Stimulated activated CD4-positive, alpha-beta T cell treated with anti-CD3 and anti-CD28 coated beads, Interleukin-1b, Interleukin-23, amount 100 ng/mL, for 4 hours (primary cell): Measurements from ENCODE around the gene PPP1R14B.
A peak's percentile ranks its signal among the peaks of the same experiment; 100 is the strongest.

Experiments used
- DNase-seq, 2 donors: peaks; one replicate each; pipeline ENCODE4 v3.0.0-alpha.2; 2020; ENCODE audit warnings: low read depth in 2 of 2

Gene PPP1R14B

DNA sequence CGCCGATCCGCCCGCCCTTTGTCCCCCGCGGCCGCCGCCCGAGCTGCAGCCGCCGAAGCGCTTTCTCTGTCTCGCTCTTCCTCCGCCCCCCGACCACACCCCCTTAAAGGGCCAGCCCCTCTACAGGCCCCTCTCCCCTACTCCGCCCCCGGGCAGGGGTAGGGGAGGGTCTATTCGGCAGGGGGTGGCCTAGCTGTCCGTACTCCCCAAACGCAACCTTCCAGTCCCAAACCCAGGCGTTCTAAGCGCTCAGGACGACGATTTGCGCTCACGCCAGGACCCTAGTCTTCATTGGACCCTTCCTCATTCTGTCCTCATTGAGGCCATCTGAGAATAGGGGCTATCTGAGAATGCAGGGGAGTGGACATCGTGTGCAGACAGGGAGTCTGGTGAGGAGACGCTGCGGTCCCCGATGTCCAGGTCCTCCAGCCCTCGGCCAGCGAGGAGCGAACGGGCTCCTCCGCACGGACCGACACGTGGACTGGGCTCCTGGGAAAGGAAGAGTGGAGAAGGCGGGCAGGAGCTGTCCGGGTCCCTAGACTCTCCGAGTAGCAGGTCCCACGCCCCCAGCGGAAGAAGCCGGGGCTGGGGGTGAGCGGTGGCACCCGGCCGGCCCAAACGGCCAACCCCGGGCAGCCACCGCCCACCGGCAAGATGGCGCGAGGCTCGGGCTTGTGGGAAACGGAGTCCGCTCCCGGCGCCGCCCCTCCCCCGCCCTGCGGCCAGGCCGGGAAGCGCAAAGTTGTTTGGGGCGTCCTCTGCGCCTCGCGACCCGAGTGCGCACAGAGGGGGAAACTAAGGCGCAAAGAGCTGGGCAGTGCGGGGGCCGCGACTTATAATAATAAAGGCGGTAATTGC lies at the start of gene PPP1R14B:
Gene PPP1R14B, minus strand, starts transcription at position 73 of the 858 bp plus-strand sequence. CDS start 270 bp downstream, outside the sequence.
- DNase-seq = peak; percentile 72 to 85

DNA sequence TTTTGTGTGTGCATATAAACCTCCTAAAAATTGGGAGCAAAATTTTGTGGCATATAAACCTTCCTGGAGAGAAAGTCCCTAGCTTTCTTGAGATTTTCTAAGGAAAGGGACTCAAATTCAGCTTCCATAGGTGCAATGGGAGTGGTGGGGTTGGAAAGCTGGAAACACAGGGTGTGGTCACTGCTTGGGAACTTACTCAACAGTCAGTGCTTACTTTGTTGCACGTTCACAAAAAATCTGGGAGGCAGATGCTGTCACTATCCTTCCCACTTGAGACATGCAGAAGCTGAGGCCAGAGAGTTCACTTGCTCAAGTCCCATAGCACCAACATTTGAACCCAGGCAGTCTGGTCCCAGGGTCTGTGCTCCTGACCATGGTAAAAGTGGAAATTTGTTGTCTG lies 49.5 kb upstream of the PPP1R14B start:
- no peak for DNase-seq

DNA sequence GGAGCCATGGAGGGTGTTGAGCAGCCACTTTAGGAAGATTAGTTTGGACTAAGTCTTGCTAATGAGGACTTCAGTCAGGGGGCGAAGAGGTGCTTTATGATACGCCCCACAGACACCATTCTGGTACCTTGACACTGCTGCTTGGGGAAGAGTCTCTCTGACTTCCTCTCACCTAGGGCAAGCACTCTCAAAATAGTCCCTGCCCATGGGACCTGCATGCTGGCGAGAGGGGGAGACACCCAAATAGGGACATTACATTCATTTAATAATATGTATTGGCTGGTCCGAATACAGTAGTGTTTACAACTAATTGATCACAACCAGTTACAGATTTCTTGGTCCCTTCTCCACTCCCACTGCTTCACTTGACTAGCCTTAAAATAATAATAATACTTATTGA lies 49.0 kb upstream of the PPP1R14B start:
- no peak for DNase-seq

DNA sequence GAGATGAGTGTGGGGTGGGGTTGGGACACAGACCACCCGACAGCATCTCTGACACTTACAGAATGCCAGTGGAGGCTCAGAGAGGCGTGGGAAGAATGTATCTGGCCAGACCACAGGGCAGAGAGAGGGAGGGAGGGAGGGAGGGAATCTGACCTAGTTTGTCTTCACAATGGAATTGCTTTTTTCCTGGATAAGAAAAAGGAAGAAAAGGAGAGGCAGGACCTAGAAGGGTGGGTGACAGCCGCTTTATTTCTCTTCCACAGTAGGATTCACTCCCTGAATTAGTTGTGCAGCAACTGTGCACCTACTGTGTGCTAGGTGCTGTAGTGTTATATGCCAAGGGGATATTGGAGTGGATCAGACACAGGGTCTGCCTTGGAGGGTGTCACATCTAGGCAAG lies 48.0 kb upstream of the PPP1R14B start:
- DNase-seq = no peak

- no peak for DNase-seq
Observed at GRCh38 chr11:64292460-64293254, 45.9 kb upstream of the PPP1R14B start.

- no peak for DNase-seq
Observed at GRCh38 chr11:64291752-64292459, 45.2 kb upstream of the PPP1R14B start.

- no peak for DNase-seq
Observed at GRCh38 chr11:64291262-64291751, 44.6 kb upstream of the PPP1R14B start, which contains the start of gene KCNK4. Gene KCNK4 (plus strand): TSS chr11:64291302. CDS start chr11:64293019, 1,717 bp downstream.

- DNase-seq = no peak
Observed at GRCh38 chr11:64290352-64291261, 43.9 kb upstream of the PPP1R14B start.

DNA sequence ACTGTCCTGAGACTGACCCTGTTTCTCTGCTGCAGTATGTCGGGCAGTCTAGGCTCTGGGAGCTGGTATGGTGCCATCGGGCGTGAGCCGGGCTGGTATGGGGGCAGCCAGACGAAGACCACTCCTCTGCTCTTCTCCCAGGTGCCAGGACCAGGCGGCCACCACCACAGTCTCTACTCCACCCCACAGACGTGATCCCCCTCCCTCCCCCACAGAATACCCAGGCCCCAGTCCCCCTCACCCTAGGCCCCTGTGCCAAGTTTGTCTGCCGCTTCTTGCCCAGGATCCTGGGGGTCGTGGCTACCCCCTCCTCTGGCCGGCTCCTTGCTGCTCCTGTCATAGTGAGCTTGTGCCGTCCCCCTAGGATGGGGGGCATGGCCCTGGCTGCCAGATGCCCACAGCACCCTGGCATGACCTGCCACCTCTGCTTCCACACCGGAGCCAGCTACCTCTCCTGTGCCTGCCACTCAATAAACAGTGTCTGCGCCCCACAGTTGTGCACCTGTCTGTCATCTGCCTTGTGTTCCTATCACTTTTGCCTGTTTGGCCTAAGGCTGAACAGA lies 42.3 kb upstream of the PPP1R14B start:
- no peak for DNase-seq

- no peak for DNase-seq
Observed at GRCh38 chr11:64288353-64288750, 41.6 kb upstream of the PPP1R14B start.

DNA sequence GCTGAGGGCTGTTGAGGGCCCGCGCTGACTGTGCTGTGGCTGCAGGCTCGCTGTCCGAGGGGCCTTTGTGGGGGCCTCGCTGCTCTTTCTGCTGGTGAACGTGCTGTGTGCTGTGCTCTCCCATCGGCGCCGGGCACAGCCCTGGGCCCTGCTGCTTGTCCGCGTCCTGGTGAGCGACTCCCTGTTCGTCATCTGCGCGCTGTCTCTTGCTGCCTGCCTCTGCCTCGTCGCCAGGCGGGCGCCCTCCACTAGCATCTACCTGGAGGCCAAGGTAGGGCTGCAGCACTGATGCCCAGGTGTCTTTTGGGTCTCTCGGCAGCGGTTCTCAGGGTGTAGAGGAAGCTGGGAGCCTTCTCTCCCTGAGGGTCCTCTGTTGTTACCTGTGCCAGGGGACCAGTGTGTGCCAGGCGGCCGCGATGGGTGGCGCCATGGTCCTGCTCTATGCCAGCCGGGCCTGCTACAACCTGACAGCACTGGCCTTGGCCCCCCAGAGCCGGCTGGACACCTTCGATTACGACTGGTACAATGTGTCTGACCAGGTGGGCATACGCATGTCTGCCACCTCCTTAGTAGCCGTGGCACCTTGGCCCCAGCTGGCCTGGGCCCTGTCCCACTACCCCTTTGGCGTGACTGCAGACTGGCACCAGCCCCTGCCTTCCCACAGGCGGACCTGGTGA lies 41.1 kb upstream of the PPP1R14B start:
- DNase-seq = no peak

DNA sequence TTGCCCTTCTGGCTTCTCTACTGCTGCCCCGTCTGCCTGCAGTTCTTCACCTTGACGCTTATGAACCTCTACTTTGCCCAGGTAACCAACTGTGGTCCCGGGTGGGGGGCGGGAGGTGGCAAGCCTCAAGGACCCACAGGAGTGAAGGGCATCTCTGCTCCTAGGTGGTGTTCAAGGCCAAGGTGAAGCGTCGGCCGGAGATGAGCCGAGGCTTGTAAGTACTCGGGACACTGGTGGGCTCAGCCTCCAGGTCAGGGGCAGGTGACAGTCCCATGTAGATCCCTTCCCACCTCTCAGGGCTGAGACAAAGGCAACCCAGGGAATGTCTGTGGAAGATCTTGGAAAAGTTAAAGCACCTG lies 40.0 kb upstream of the PPP1R14B start:
- no peak for DNase-seq

- DNase-seq = no peak
Observed at GRCh38 chr11:64285885-64286800, 39.4 kb upstream of the PPP1R14B start.

DNA sequence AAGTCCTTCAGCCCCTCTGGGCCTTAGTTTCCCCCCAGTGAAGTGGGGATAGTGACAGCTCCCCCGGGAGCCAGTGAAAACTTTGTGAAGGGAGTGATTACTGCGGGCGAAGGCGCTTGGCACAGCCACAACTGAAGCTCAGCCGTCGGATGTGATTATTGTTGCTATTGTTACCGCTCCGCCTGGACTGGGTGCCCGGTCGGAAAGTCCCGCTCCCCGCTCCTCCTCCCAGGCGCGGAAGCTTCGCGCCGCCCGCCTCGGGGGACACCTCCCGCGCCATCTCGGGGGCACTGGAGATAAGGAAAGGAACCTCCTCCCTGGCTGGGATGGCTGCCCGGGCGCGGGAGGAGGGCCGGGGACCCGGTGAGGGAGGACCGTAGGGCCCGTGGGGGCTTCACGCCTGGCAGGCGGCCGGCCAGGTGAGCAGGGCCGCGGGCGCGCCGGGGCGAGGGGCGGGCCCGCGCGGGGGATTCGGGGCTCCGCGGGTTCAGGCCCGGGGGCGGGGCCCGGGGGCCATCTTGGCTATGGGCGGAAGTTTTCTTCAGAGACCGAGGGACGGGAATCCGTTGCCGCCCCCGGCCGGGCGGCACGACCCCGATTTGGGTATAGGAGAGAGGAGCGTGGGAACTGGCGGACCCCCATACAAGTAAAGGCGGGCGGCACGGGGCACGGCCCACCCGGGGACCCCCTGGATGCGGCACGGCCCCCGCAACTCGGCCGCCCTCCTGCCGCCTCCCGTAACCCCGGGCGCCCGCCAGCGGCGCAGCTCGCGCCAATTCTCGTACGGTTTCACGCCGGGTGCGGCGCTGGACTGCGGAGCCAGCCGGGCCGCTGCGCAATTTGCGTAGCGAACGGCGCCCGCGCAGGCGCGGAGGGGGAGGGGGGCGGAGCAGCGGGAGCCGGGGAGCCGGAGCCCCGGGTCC lies 38.5 kb upstream of the PPP1R14B start, which contains the start of gene GPR137:
Gene GPR137, plus strand, starts transcription at position 887 of the 923 bp plus-strand sequence. CDS start 677 bp downstream, outside the sequence.
- DNase-seq = peak; percentile 90 to 91

DNA sequence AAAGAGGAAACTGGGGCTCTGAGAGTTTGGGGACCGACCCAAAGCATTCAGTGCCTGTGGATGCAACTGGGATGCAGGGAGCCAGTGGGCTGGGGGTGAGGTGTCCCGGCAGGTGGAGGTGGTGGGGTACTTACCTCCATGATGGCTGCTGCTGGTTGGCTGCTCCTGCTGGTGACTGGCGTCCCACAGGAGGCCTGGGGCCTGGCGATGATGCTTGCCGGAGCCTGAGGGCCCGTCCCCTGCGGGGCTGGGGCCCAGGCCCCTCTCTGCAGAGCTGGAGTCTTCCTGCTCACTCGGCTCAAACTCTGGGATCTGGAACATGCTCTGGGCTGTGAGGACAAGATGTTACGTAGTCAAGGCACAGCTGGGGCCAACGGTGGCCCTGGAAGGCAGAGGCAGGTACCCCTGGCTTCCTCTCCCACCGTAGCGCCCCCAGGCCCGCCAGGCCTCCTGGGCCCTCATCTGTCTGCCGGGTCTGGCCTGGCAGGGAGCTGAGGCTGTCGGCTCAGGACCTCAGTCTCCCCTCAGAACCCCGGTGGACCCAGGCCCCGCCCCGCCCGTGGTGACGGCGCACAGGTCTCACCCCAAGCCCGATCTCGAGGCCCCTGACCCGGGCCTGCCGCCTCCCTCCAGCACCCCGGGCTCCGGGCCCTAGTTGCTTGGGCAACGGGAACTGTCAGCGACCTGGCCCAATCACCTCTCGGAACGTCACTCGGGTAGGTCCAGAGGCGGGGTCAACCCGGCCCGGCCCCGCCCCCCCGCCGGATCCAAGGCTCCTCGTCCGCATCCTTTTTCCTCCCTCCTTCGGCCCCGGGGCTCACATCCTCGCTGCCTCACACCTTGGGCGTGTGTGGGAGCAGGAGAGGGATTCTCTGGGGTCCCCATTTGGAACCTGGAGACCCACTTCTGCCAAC lies 37.6 kb upstream of the PPP1R14B start, which contains the start of gene BAD:
Gene BAD, minus strand, starts transcription at position 618 of the 914 bp plus-strand sequence. Its CDS starts 297 bp downstream, at position 321.
- peak; percentile 86 to 91 for DNase-seq

- no peak for DNase-seq
Observed at GRCh38 chr11:64283092-64283491, 36.3 kb upstream of the PPP1R14B start.
